Measurements from ENCODE around the gene EPHA10. TPM values are rescaled to one million over a fixed set of nuclear protein-coding genes. Genes with fewer than 3 reads are reported as not detected.
"Not testable (repeated sequence)": the region's sequence is repeated elsewhere in the genome, so short reads cannot be mapped to it uniquely, and the experiment has no call there.

Gene EPHA10
- total RNA-seq, 1 donor from 2014 or later, result 0.53 TPM

DNA sequence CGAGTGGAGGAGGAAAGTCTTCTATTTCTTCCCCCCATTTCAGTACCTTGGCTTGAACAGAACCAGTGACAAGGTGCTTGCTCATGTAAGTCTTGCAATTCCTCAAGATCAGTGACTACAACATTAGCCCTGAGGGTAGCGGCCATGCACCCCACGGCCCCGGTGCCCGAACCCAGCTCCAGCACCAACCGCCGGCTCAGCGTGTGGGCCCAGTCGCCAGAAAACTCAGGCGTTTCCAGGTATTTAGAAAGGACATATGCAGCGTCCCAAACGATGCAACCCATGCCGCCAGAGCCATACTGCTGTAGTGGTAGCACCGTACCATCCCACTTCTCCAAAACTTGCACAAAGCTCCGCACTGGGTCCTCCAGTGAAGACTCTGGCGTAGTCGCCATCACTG lies 17.6 kb upstream of the EPHA10 start:
- TF ChIP-seq, protein P1, sequence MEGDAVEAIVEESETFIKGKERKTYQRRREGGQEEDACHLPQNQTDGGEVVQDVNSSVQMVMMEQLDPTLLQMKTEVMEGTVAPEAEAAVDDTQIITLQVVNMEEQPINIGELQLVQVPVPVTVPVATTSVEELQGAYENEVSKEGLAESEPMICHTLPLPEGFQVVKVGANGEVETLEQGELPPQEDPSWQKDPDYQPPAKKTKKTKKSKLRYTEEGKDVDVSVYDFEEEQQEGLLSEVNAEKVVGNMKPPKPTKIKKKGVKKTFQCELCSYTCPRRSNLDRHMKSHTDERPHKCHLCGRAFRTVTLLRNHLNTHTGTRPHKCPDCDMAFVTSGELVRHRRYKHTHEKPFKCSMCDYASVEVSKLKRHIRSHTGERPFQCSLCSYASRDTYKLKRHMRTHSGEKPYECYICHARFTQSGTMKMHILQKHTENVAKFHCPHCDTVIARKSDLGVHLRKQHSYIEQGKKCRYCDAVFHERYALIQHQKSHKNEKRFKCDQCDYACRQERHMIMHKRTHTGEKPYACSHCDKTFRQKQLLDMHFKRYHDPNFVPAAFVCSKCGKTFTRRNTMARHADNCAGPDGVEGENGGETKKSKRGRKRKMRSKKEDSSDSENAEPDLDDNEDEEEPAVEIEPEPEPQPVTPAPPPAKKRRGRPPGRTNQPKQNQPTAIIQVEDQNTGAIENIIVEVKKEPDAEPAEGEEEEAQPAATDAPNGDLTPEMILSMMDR (IDR thresholded peaks at IDR 0.05), result no peak
- intact Hi-C loops (cut with DNase I), result no loop called here
- Histone ChIP-seq H3K27ac (no peak overlapping the region), H3K36me3 (no peaks in the 10 kb centered on the region), H3K27me3 (ENCODE audit: low read depth) (peaks cover 17% of the 10 kb centered on the region), H3K4me3 (no peak overlapping the region), H3K4me1 (no peaks in the 10 kb centered on the region), H3K9me3 (no peaks in the 10 kb centered on the region)
- ATAC-seq (no peak), DNase-seq (no peak)

DNA sequence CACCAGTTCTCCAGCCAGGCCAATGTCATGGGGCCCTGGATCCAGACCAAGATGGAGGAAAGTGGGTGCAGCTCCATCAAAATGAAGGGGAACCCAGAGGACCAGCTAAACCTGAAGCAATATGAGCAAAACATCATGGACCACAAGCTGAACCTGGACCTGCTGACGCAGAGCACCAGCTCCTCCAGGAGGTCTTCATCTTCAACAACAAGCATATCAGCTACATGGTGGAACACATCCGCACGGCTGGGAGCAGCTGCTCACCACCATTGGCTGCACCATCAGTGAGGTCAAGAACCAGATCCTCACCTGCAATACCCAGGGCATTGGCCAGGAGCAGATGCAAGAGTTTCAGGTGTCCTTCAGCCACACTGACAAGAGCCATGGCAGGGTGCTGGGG lies 13.7 kb upstream of the EPHA10 start:
- Histone ChIP-seq H3K9me3 (no peaks in the 10 kb centered on the region), H3K27me3 (ENCODE audit: low read depth) (peaks cover 7% of the 10 kb centered on the region), H3K4me1 (no peaks in the 10 kb centered on the region), H3K36me3 (no peaks in the 10 kb centered on the region), H3K27ac (no peak overlapping the region), H3K4me3 (no peak overlapping the region)
- ATAC-seq (no peak), DNase-seq (no peak)
- TF ChIP-seq, protein P1 (IDR thresholded peaks at IDR 0.05), result no peak
- intact Hi-C loops (cut with DNase I), result no loop called here

DNA sequence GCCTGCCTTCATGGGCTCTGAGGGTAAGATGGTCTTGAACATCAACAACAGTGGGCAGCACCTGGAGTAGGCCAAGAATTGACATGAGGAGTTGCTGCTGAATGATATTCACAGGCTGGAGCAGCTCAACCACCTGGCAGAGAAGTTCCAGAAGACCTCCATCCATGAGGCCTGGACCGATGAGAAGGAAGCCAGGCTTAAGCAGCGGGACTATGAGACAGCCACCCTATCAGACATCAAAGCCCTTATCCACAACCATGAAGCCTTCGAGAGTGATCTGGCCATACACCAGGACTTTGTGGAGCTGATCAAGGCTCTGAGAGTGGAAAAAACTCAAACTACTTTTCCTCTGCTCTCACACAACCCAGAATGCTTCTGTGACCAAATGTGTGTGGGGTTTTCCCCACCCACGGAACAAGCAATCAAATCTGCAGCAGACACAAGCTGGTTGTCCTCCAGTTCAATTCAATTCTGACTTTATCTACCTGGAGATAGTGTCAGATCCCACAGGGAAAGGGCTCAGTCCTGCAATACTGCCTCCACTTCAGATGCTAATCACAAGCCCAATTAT lies 12.1 kb upstream of the EPHA10 start:
- Histone ChIP-seq H3K27ac (no peak overlapping the region), H3K4me3 (no peak overlapping the region), H3K36me3 (no peaks in the 10 kb centered on the region), H3K4me1 (no peaks in the 10 kb centered on the region), H3K27me3 (ENCODE audit: low read depth) (no peaks in the 10 kb centered on the region), H3K9me3 (no peaks in the 10 kb centered on the region)
- DNase-seq, result no peak
- intact Hi-C loops (cut with DNase I), result no loop called here
- TF ChIP-seq, protein P1 (IDR thresholded peaks at IDR 0.05), result no peak
- no peak for ATAC-seq

DNA sequence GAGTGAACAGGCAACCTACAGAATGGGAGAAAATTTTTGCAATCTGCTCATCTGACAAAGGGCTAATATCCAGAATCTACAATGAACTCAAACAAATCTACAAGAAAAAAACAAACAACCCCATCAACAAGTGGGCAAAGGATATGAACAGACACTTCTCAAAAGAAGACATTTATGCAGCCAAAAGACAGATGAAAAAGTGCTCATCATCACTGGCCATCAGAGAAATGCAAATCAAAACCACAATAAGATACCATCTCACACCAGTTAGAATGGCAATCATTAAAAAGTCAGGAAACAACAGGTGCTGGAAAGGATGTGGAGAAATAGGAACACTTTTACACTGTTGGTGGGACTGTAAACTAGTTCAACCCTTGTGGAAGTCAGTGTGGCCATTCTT lies 6.5 kb upstream of the EPHA10 start:
- H3K27ac ChIP-seq; ATAC-seq; H3K36me3 ChIP-seq; H3K4me3 ChIP-seq; intact Hi-C loops (cut with DNase I); DNase-seq; H3K4me1 ChIP-seq; H3K9me3 ChIP-seq: not testable (repeated sequence)
- H3K27me3 ChIP-seq (ENCODE audit: low read depth), result peaks cover 27% of the 10 kb centered on the region

DNA sequence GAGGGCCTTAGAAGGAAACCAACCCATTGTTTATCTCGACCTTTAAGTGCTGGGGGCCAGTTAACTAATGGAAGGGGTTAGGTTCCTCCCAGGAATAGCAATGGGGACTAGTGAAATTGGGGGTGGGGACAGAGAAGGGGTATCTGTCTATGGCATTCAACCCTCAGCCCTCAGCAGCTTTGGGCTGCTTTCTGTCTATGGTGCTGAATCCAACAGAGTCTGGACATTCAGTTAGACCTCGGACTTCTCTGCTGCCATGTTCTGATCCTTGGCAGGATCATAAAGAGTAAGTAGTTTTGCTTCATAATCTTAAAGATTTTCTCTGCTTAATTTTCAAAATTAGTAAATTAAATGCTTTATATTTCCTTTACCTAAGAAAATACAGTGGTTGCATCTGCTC lies 2.6 kb upstream of the EPHA10 start:
- Histone ChIP-seq H3K36me3 (no peaks in the 10 kb centered on the region), H3K4me3 (no peak overlapping the region), H3K9me3 (no peaks in the 10 kb centered on the region), H3K27me3 (ENCODE audit: low read depth) (peaks cover 64% of the 10 kb centered on the region), H3K4me1 (no peaks in the 10 kb centered on the region), H3K27ac (no peak overlapping the region)
- no peak for DNase-seq
- intact Hi-C loops (cut with DNase I), result no loop called here
- ATAC-seq, result no peak
- TF ChIP-seq, protein P1 (IDR thresholded peaks at IDR 0.05), result no peak

DNA sequence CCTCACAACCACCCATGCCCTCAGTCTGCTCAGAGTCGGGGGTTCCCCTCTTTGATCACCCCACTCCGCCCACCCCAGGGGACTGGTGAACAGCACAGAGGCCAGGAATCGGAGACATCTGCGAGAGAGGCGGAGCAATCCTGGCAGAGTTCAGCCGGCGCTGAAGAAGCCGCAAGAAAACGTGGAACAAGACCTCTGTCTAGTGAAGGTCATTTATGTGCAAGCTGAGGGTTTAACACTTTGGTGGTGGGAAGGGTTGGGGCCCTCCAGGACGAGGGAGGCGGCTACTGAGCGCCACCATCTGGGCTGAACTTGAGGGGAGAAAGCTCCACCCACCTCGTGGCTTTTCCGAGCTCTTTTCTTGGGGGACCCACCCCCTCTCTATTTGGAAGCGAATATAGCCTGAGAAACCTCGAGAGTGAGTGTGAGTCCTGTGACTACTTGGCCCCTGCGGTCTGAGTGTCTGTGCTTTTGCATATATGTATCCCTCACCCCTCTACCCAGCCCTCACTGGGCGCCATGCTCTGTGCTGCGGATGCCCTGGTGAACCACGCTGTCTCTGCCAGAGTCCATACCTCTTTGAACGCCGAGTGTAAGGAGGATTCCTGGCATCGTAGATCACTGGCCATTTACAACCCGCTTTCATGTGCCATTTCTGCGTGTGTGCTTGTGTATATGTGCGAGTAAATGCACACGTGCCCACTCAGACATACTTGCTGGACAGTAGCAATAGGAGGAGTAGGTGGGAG lies 1.2 kb upstream of the EPHA10 start:
- Histone ChIP-seq H3K9me3 (no peaks in the 10 kb centered on the region), H3K36me3 (no peaks in the 10 kb centered on the region), H3K4me1 (no peaks in the 10 kb centered on the region), H3K27ac (no peak overlapping the region), H3K4me3 (no peak overlapping the region), H3K27me3 (ENCODE audit: low read depth) (peaks cover 76% of the 10 kb centered on the region)
- TF ChIP-seq, protein P1 (IDR thresholded peaks at IDR 0.05), result no peak
- intact Hi-C loops (cut with DNase I), result no loop called here
- ATAC-seq, result no peak
- no peak for DNase-seq

Data from lower lobe of right lung (tissue), 2 donors.